ENCODE data around the gene CORO7.

CORO7 gene

DNA sequence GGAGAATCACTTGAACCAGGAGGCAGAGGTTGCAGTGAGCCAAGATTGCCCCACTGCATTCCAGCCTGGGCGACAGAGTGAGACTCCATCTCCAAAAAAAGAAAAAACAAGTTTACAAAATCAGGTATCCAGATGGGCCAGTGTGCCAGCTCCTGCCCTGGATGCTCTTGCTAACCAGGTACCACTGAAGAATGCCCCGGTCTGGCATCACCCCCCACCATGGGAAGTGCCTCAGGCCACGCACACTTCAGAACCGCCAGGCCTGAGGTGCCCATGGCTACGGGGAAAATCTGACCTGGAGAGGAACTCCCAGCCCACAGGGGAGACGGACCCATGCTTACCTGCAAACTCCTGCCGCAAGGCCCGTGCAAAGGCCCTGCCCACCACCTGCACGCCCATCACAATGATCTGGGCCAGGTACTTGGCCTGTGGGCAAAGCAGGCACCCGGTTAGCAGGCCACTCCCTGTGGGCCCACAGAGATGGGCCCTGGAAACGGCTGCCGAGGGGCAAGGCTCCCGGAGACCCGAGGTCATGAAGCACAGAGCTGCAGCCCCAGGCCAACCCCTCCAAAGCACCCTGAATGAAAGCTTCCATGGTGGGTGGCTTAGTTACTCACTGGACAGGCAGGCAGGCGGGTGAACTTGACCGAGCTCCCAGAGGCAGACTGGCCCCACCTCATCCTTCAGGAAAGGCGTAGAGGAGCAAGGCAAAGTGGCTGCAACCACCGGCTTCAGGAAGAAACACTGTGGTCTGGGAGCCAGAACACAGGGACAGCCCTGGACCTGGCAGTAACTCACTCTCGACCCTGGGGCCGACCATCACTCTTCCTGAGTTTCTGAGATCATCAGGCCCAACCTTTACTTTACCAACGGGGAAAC, 73.3 kb downstream of the CORO7 start:
- no peak overlapping the region for H3K4me3 ChIP-seq (ENCODE audit: low read depth, low read length)
- TF ChIP-seq MYC (IDR thresholded peaks at IDR 0.05; ENCODE audit: low read depth, low read length) (no peak), POLR2A (IDR thresholded peaks at IDR 0.05; ENCODE audit: extremely low read depth, insufficient read length) (no peak)
- TF ChIP-seq, protein P1, sequence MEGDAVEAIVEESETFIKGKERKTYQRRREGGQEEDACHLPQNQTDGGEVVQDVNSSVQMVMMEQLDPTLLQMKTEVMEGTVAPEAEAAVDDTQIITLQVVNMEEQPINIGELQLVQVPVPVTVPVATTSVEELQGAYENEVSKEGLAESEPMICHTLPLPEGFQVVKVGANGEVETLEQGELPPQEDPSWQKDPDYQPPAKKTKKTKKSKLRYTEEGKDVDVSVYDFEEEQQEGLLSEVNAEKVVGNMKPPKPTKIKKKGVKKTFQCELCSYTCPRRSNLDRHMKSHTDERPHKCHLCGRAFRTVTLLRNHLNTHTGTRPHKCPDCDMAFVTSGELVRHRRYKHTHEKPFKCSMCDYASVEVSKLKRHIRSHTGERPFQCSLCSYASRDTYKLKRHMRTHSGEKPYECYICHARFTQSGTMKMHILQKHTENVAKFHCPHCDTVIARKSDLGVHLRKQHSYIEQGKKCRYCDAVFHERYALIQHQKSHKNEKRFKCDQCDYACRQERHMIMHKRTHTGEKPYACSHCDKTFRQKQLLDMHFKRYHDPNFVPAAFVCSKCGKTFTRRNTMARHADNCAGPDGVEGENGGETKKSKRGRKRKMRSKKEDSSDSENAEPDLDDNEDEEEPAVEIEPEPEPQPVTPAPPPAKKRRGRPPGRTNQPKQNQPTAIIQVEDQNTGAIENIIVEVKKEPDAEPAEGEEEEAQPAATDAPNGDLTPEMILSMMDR (IDR thresholded peaks at IDR 0.05; ENCODE audit: low read depth, low read length): no peak
- TF ChIP-seq, protein P2, sequence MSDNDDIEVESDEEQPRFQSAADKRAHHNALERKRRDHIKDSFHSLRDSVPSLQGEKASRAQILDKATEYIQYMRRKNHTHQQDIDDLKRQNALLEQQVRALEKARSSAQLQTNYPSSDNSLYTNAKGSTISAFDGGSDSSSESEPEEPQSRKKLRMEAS (IDR thresholded peaks at IDR 0.05; ENCODE audit: low read depth, low read length): no peak
- no peak for DNase-seq (ENCODE audit: low read depth)

DNA sequence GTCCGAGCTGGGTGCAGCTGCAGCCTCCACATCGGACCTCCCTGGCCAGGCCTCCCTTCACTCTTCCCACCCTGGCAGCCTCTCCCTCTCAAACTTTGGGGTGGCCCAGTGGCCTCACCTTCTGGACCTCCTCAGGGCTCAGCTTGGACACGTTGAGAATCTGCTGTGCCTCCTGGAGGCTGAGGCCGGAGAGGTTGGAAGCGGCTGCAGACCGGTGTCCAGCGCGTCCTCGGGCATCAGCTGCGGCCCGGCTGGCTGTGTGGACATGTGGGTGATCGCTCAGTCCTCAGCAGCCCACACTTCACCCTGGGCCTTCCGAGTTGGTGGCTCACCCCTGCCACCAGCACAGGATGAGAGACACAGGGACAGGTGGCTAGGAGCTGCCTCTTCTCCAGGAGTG, 75.1 kb downstream of the CORO7 start:
- TF ChIP-seq, protein P2 (IDR thresholded peaks at IDR 0.05; ENCODE audit: low read depth, low read length): no peak
- no peak for TF ChIP-seq MYC (IDR thresholded peaks at IDR 0.05; ENCODE audit: low read depth, low read length)
- no peak for TF ChIP-seq POLR2A (IDR thresholded peaks at IDR 0.05; ENCODE audit: extremely low read depth, insufficient read length)
- TF ChIP-seq, protein P1 (IDR thresholded peaks at IDR 0.05; ENCODE audit: low read depth, low read length): no peak
- DNase-seq (ENCODE audit: low read depth): no peak
- no peak overlapping the region for H3K4me3 ChIP-seq (ENCODE audit: low read depth, low read length)

DNA sequence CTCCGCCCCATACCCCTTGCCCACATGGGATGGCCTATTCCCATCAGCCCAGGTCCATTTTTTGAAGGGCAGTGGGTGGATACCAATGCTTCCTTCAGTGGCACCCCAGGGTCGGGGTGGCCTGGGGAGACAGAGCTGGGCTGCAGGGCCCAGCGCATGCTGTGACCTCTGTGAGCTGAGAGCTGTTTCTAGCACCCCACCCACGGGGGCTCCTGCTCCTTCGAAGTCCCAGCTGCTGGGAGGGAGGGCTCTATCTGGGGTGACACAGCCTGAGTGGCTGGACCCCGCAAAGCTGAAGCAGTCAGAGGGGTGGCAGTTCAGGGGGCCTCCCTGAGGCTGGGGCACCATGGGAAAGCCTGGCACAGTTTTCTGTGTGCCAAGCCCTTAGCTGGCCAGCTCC, 76.0 kb downstream of the CORO7 start:
- H3K4me3 ChIP-seq (ENCODE audit: low read depth, low read length): no peak overlapping the region

DNA sequence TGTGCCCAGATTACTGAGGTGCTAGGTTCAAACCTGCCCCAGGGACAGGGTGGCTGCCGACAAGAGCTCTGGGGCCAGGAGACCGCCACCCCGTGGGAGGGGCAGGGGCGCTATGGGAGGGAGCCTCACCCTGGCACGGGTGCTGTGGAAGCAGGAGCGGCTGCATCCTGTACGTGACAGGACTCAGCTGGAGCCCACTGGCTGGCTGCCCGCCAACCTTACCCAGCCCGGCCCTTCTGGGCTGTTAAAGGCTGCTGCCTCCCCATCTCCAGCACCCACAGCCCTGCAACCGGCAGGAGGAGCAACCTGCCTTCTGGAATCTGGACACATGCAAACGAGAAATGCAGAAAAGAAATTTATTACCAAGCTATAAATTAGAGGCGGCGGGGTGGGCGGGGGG, 76.5 kb downstream of the CORO7 start:
- TF ChIP-seq, protein P2 (IDR thresholded peaks at IDR 0.05; ENCODE audit: low read depth, low read length): no peak
- TF ChIP-seq MYC (IDR thresholded peaks at IDR 0.05; ENCODE audit: low read depth, low read length): no peak
- TF ChIP-seq, protein P1 (IDR thresholded peaks at IDR 0.05; ENCODE audit: low read depth, low read length): no peak
- no peak for DNase-seq (ENCODE audit: low read depth)
- H3K4me3 ChIP-seq (ENCODE audit: low read depth, low read length): no peak overlapping the region

More for the DNA sequence above, 76.0 kb downstream of the CORO7 start:
- DNase-seq (ENCODE audit: low read depth): no peak
- TF ChIP-seq POLR2A (IDR thresholded peaks at IDR 0.05; ENCODE audit: extremely low read depth, insufficient read length): no peak
- TF ChIP-seq, protein P2 (IDR thresholded peaks at IDR 0.05; ENCODE audit: low read depth, low read length): no peak
- TF ChIP-seq, protein P1 (IDR thresholded peaks at IDR 0.05; ENCODE audit: low read depth, low read length): no peak
- no peak for TF ChIP-seq MYC (IDR thresholded peaks at IDR 0.05; ENCODE audit: low read depth, low read length)

DNA sequence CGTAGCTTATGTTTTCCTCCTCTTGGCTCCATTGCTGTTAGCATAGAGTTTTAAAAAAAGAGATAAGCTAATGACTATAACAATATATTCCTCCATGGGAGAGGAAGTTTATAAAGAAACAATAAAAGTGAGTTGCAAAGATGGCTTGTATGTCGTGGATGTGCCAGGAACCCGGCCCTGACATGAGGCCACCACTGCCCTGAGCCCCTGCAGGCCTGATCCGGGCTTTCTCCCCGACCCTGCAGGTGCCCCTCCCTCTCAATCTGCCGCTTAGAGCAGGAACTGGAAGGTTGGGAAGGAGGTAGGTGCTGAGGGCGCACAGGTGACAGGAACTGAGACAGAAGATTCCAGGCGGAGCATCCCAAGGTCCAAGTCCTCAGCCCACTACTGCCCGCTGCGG, 76.9 kb downstream of the CORO7 start:
- TF ChIP-seq, protein P2 (IDR thresholded peaks at IDR 0.05; ENCODE audit: low read depth, low read length): no peak
- no peak for TF ChIP-seq MYC (IDR thresholded peaks at IDR 0.05; ENCODE audit: low read depth, low read length)
- TF ChIP-seq POLR2A (IDR thresholded peaks at IDR 0.05; ENCODE audit: extremely low read depth, insufficient read length): no peak
- TF ChIP-seq, protein P1 (IDR thresholded peaks at IDR 0.05; ENCODE audit: low read depth, low read length): no peak
- no peak overlapping the region for H3K4me3 ChIP-seq (ENCODE audit: low read depth, low read length)
- DNase-seq (ENCODE audit: low read depth): no peak

Measured in NB4 (cell line).